Measurements from ENCODE around the gene GIPC2.

- TF ChIP-seq CTCF (optimal IDR thresholded peaks at IDR 0.05 in 1 of 3, IDR thresholded peaks at IDR 0.05 in 1 of 3, conservative IDR thresholded peaks at IDR 0.05 in 1 of 3; ENCODE audit: extremely low read depth in 1 of 3, insufficient read depth in 2 of 3, low read length in 3 of 3) (no peak), EZH2 (IDR thresholded peaks at IDR 0.05; ENCODE audit: low read length) (no peak)
Observed at GRCh38 chr1:78047631-78048030, 1.9 kb downstream of the GIPC2 start.

Data from keratinocyte (primary cell).